CD4-positive, alpha-beta T cell treated with Interleukin-15 for 1 hour (primary cell): Measurements from ENCODE around the gene NET1.

ENCODE experiments used
- DNase-seq: peaks from one replicate; pipeline ENCODE4 v3.0.0-alpha.2; 2020

Gene NET1

GRCh38 chr10:5445006-5445405 lies 32.6 kb downstream of the NET1 start:
- no peak for DNase-seq

GRCh38 chr10:5446390-5446926 lies 34.1 kb downstream of the NET1 start:
- peak; percentile 88 for DNase-seq

- no peak for DNase-seq
These were observed 34.7 kb downstream of the NET1 start for GRCh38 chr10:5447056-5447455.

- DNase-seq = no peak
These were observed 35.3 kb downstream of the NET1 start for GRCh38 chr10:5447611-5448071.

GRCh38 chr10:5448333-5449001 lies 36.1 kb downstream of the NET1 start:
- DNase-seq = no peak

- no peak for DNase-seq
These were observed 36.9 kb downstream of the NET1 start for GRCh38 chr10:5449227-5449626.

- no peak for DNase-seq
These were observed 37.5 kb downstream of the NET1 start for GRCh38 chr10:5449823-5450222.

GRCh38 chr10:5450605-5451384 lies 38.4 kb downstream of the NET1 start:
- no peak for DNase-seq

- no peak for DNase-seq
These were observed 41.6 kb downstream of the NET1 start for GRCh38 chr10:5453749-5454489.

- DNase-seq = no peak
These were observed 44.2 kb downstream of the NET1 start for GRCh38 chr10:5456563-5456962.

GRCh38 chr10:5457741-5458140 lies 45.4 kb downstream of the NET1 start:
- no peak for DNase-seq

- DNase-seq = no peak
These were observed 46.1 kb downstream of the NET1 start for GRCh38 chr10:5458425-5458824.

GRCh38 chr10:5458949-5459747 lies 46.8 kb downstream of the NET1 start:
- no peak for DNase-seq

GRCh38 chr10:5460468-5461202 lies 48.3 kb downstream of the NET1 start:
- no peak for DNase-seq

- no peak for DNase-seq
These were observed 48.8 kb downstream of the NET1 start for GRCh38 chr10:5461203-5461588.

- DNase-seq = no peak
These were observed 49.8 kb downstream of the NET1 start for GRCh38 chr10:5461914-5462840.

GRCh38 chr10:5462841-5463293 lies 50.5 kb downstream of the NET1 start:
- DNase-seq = no peak

- no peak for DNase-seq
These were observed 52.2 kb downstream of the NET1 start for GRCh38 chr10:5464546-5464945.

GRCh38 chr10:5465976-5466450 lies 53.7 kb downstream of the NET1 start:
- DNase-seq = no peak

GRCh38 chr10:5466451-5467206 lies 54.3 kb downstream of the NET1 start:
- no peak for DNase-seq
